Lower leg skin (tissue), 4 donors: ENCODE measurements around the gene IL4. TPM values are rescaled to one million over a fixed set of nuclear protein-coding genes. Genes with fewer than 3 reads are reported as not detected.

Experiments used
- DNase-seq, 2 donors: peaks; one replicate each; pipeline ENCODE4 v3.0.0-alpha.2; 2019; ENCODE audit warnings: low spot score in 2 of 2
- H3K4me3 ChIP-seq: fragments of 200-600 bp; sonication (generic); 2 replicates; pipeline ENCODE4 v1.5.1; 2017; ENCODE audit warnings: mild to moderate bottlenecking, low read depth; ENCODE audit not compliant: poor library complexity, severe bottlenecking
- POLR2A ChIP-seq, 2 donors: fragments of 450-650 bp; IDR thresholded peaks; one replicate each; pipeline ENCODE4 v1.6.1; 2016 to 2017; ENCODE audit warnings: antibody characterized with exemption in 2 of 2, mild to moderate bottlenecking in 1 of 2, moderate library complexity in 1 of 2
- WGBS, 2 donors: methylation state at CpG; one replicate each; pipeline ENCODE4 v1.1.5; 2018; 5-methylcytosine and 5-hydroxymethylcytosine counted together
- intact Hi-C: fragments of 100-400 bp; cut with DNase I; formaldehyde crosslinking; loops from one replicate; pipeline ENCODE4 v1.15.0; 2023; ENCODE audit warnings: low total_unique reads
- total RNA-seq, 4 donors: library from RNA; depleted of rRNA; stranded (reverse); fragments of >200 nt; gene quantifications; one replicate each; pipeline ENCODE4 v1.1.0, GENCODE V29; 2016
- TF ChIP-seq, protein P1 (sequence below), 3 donors: fragments of 450-650 bp; IDR thresholded peaks; one replicate each; pipeline ENCODE4 v1.5.1; 2016; ENCODE audit warnings: antibody characterized with exemption in 3 of 3, mild to moderate bottlenecking in 3 of 3, moderate library complexity in 2 of 3

IL4 gene
- total RNA-seq, 4 donors from 2014 or later, result not detected

GRCh38 chr5:132674671-132675506 is 1.1 kb downstream of the IL4 start:
- TF ChIP-seq POLR2A (IDR thresholded peaks at IDR 0.05), result no peak
- TF ChIP-seq, protein P1, sequence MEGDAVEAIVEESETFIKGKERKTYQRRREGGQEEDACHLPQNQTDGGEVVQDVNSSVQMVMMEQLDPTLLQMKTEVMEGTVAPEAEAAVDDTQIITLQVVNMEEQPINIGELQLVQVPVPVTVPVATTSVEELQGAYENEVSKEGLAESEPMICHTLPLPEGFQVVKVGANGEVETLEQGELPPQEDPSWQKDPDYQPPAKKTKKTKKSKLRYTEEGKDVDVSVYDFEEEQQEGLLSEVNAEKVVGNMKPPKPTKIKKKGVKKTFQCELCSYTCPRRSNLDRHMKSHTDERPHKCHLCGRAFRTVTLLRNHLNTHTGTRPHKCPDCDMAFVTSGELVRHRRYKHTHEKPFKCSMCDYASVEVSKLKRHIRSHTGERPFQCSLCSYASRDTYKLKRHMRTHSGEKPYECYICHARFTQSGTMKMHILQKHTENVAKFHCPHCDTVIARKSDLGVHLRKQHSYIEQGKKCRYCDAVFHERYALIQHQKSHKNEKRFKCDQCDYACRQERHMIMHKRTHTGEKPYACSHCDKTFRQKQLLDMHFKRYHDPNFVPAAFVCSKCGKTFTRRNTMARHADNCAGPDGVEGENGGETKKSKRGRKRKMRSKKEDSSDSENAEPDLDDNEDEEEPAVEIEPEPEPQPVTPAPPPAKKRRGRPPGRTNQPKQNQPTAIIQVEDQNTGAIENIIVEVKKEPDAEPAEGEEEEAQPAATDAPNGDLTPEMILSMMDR (IDR thresholded peaks at IDR 0.05), result no peak
- no peak overlapping the region for H3K4me3 ChIP-seq
- intact Hi-C loops, result no loop called here
- no peak for DNase-seq
- 57 to 61% methylated on average over 13 of the region's 13 CpGs for WGBS, 2 donors

GRCh38 chr5:132675936-132676689 is 2.3 kb downstream of the IL4 start:
- 94 to 96% methylated on average over 11 of the region's 11 CpGs for WGBS, 2 donors

GRCh38 chr5:132677191-132677590 is 3.4 kb downstream of the IL4 start:
- intact Hi-C loops, result no loop called here
- no peak overlapping the region for H3K4me3 ChIP-seq
- TF ChIP-seq, protein P1 (IDR thresholded peaks at IDR 0.05), result no peak
- TF ChIP-seq POLR2A (IDR thresholded peaks at IDR 0.05), result no peak
- DNase-seq, result no peak
- 42 to 49% methylated on average over 7 of the region's 7 CpGs for WGBS, 2 donors

More at GRCh38 chr5:132675936-132676689, 2.3 kb downstream of the IL4 start:
- intact Hi-C loops, result no loop called here
- no peak overlapping the region for H3K4me3 ChIP-seq
- TF ChIP-seq, protein P1 (IDR thresholded peaks at IDR 0.05), result no peak
- TF ChIP-seq POLR2A (IDR thresholded peaks at IDR 0.05), result no peak
- DNase-seq, result no peak

- 88 to 89% methylated on average over 15 of the region's 15 CpGs for WGBS, 2 donors
- TF ChIP-seq POLR2A (IDR thresholded peaks at IDR 0.05), result no peak
- TF ChIP-seq, protein P1 (IDR thresholded peaks at IDR 0.05), result no peak
- no peak overlapping the region for H3K4me3 ChIP-seq
- intact Hi-C loops, result no loop called here
- no peak for DNase-seq
Measured at GRCh38 chr5:132677682-132678400, 4.1 kb downstream of the IL4 start.

GRCh38 chr5:132678735-132679134 is 4.9 kb downstream of the IL4 start:
- TF ChIP-seq, protein P1 (IDR thresholded peaks at IDR 0.05), result no peak
- no peak for TF ChIP-seq POLR2A (IDR thresholded peaks at IDR 0.05)
- WGBS, 2 donors, result 67 to 94% methylated on average over 1 of the region's 1 CpG
- intact Hi-C loops, result no loop called here
- DNase-seq, result peak in 1 of 2 donors; percentile 1
- H3K4me3 ChIP-seq, result no peak overlapping the region
